PC-3 (cell line): ENCODE data around the gene RBM6.

ENCODE experiments used
- EZH2 ChIP-seq: fragments of 300-600 bp; sonication (generic); IDR thresholded peaks from one replicate; pipeline ENCODE4 v1.6.1; 2017; ENCODE audit warnings: antibody characterized with exemption, mild to moderate bottlenecking, low read length; ENCODE audit not compliant: unreplicated experiment
- TF ChIP-seq, protein P1 (sequence below): fragments of 300-600 bp; sonication (generic); conservative IDR thresholded peaks from 2 replicates; pipeline ENCODE4 v1.5.1; 2017; ENCODE audit warnings: antibody characterized with exemption, low read depth, mild to moderate bottlenecking, low read length

DNA sequence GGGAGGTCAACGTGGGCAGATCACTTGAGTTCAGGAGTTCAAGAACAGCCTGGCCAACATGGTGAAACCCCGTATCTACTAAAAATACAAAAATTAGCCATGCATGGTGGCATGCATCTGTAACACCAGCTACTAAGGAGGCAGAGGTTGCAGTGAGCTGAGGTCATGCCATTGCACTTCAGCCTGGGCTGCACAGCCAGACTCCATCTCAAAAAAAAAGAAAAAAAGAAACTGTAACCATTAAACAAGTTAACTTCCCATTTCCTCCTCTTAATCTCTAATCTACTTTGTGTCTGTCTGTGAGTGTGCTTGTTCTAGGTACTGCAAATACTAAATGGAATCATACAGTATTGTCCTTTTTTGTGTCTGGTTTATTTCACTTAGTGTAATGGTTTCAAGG, 2.7 kb downstream of the RBM6 start:
- no peak for TF ChIP-seq EZH2
- TF ChIP-seq, protein P1, sequence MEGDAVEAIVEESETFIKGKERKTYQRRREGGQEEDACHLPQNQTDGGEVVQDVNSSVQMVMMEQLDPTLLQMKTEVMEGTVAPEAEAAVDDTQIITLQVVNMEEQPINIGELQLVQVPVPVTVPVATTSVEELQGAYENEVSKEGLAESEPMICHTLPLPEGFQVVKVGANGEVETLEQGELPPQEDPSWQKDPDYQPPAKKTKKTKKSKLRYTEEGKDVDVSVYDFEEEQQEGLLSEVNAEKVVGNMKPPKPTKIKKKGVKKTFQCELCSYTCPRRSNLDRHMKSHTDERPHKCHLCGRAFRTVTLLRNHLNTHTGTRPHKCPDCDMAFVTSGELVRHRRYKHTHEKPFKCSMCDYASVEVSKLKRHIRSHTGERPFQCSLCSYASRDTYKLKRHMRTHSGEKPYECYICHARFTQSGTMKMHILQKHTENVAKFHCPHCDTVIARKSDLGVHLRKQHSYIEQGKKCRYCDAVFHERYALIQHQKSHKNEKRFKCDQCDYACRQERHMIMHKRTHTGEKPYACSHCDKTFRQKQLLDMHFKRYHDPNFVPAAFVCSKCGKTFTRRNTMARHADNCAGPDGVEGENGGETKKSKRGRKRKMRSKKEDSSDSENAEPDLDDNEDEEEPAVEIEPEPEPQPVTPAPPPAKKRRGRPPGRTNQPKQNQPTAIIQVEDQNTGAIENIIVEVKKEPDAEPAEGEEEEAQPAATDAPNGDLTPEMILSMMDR: no peak
